ENCODE results near the gene PNMA8A.
"Not testable (repeated sequence)": the region's sequence is repeated elsewhere in the genome, so short reads cannot be mapped to it uniquely, and the experiment has no call there.

PNMA8A gene

GRCh38 chr19:46461537-46461936, 9.8 kb downstream of the PNMA8A start:
- no peak for DNase-seq

DNA sequence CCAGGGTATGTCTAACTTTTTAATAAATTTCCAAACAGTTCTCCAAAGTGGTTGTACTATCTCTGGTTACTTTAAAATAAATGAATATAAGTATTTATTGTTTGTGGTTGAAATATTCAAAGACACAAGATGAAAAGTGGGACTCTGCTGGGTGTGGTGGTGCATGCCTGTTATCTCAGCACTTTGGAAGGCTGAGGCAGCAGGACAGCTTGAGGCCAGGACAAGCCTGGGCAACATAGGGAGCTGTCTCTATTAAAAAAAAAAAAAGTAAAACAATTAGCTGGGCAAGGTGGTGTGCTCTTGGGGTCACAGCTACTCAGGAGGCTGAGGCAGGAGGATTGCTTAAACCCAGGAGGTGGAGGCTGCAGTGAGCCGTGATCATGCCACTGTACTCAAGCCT, 10.4 kb downstream of the PNMA8A start:
- DNase-seq: no peak

DNA sequence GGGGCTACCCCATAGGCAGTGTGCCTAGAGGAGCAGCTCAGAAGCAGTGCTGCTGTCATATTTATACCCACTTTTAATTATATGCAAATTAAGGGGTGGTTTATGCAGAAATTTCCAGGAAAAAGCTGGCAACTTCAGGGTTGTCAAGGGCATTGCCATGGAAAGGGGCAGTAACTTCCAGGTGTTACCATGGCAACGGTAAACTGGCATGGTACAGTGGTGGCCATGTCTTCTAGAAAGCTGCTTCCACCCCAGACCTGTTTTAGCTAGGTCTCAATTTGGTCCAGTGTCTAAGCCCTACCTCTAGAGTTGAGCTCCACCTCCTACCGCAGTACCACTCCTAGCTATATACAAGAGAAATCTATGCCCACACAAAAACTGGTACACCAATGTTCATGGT, 11.3 kb downstream of the PNMA8A start:
- DNase-seq: no peak

DNA sequence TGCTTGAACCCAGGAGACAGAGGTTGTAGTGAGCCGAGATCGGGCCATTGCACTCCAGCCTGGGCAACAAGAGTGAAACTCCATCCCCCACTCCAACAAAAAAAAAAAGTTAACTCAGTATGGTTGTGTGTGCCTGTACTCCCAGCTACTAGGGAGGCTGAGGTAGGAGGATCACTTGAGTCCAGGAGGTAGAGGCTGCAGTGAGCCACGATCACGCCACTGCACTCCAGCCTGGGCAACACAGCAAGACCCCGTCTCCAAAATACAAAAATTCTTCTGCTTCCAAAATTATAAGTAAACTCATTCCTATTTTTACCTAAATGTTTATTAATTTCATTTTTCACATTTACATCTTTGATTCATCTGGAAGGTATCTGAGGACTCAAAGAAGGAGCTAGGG, 14.4 kb downstream of the PNMA8A start:
- DNase-seq: no peak

DNA sequence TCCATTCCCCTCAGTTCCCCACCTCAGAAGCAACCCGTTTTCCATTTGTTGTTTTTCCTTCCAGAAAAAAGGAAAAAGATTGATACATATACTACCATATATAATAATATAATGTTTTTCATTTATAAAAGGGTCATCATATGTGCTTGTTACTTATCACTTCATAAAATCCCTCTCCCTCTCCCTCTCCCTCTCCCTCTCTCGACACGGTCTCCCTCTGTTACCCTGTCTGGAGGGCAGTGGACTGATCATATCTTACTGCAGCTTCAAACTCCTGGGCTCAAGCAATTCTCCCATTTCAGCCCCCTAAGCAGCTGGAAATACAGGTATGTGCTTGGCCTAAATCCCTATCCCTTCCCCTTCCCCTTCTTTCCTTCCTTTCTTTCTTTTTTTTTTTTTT, 17.1 kb downstream of the PNMA8A start:
- DNase-seq: no peak

DNA sequence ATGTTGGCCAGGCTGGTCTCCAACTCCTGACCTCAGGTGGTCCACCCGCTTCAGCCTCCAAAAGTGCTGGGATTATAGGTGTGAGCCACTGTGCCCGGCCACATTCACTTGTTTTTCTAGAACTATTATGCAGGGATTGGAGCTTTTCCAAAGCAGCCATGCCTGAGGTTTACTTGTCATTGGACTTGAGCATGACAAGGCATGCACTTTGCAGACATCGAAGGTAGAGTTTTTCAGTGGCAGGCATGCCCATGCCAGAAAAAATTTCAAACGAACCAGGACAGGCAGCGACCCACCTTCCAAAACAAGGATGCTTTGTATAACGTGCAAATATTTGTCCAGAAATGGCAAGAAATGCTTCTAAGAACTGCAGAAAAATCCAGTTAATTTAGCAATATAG, 17.7 kb downstream of the PNMA8A start:
- no peak for DNase-seq

- DNase-seq: no peak
These were observed 19.2 kb downstream of the PNMA8A start for GRCh38 chr19:46452186-46452585.

- no peak for DNase-seq
These were observed 20.0 kb downstream of the PNMA8A start for GRCh38 chr19:46451352-46451751.

DNA sequence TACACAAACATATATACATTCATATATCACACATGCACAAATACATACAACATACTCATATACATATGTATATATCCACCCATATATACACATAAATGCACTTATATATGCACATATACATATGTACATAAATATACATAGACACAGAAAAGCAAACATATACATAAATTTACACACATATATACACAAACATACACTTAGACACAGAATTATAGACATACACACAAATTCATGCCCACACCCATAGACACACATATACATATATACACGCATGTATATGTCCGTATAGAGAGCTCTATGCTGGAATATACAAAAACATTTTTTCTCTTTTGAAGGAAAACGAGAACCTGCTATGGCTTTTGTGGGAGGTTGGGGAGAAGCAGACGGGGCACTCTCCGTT, 20.6 kb downstream of the PNMA8A start:
- DNase-seq: no peak

DNA sequence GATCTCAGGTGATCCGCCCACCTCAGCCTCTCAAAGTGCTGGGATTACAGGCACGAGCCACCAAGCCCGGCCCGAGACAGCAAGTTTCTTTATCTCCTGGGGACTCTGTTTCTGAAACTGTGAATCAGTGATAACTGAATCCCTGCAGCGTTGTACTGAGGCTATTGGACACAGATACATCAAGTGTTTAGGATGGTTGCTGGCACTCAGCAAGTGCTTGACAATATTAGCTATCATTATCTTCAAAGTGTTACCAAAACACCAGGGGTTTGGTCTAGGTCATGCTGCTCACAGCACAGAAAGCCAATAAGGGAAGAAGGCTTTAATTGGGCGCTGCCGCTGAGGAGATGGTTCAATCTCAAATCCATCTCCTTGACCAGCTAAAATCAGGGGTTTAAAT, 22.1 kb downstream of the PNMA8A start:
- no peak for DNase-seq

- no peak for DNase-seq
These were observed 22.8 kb downstream of the PNMA8A start for GRCh38 chr19:46448601-46449000.

GRCh38 chr19:46447824-46448223, 23.5 kb downstream of the PNMA8A start:
- DNase-seq: no peak

- DNase-seq: no peak
These were observed 24.4 kb downstream of the PNMA8A start for GRCh38 chr19:46447006-46447405.

- no peak for DNase-seq
These were observed 25.3 kb downstream of the PNMA8A start for GRCh38 chr19:46446021-46446420.

GRCh38 chr19:46442808-46443450, 28.4 kb downstream of the PNMA8A start:
- DNase-seq: no peak

- DNase-seq: no peak
These were observed 29.5 kb downstream of the PNMA8A start for GRCh38 chr19:46441866-46442265.

DNA sequence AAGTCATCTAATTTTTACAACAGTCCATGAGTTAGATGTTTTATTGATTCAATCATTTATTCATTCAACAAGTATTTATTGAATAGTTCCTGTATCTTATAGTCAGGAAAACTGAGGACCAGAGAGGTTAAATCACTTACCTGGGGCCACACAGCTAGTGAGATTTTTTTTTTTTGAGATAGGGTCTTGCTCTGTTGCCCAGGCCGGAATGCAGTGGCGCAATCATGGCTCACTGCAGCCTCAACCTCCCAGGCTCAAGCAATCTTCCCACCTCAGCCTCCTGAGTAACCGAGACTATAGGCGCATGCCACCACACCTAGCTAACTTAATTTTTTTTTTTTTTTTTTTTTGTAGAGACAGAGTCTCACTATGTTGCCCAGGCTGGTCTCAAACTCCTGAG, 35.7 kb downstream of the PNMA8A start:
- DNase-seq: not testable (repeated sequence)

DNA sequence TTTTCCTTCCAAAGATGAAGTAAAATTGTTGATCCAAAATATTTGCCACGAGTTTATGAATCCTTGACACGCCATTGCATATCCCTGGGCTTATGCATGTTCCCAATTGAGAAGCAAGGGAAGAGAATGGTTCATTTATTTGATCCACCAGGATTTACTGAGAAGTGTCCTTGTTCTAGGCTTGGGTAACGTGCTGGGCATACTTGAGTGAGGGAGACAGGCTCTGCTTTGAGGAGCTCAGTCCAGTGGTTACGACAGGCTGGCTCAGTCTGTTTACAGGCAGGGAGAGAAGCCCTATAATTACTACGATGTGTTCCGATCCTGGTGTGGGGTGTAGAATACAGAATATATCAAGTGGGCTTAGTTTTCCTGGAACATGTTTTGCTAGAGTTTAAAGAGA, 36.4 kb downstream of the PNMA8A start:
- DNase-seq: no peak

DNA sequence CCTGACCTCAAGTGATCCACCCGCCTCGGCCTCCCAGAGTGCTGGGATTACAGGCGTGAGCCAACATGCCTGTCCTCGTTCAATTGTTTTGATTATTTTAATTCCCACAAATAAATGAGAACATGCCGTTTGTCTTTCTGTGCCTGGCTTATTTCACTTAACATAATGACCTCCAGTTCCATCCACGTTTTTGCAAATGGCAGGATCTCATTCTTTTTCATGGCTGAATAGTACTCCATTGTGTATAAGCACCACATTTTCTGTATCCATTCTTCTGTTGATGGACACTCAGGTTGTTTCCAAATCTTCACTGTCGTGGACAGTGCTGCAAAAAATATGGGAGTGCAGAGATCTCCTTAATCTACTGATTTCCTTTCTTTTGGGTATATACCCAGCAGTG, 37.9 kb downstream of the PNMA8A start:
- DNase-seq: not testable (repeated sequence)

GRCh38 chr19:46431824-46432223, 39.5 kb downstream of the PNMA8A start:
- DNase-seq: no peak

- no peak for DNase-seq
These were observed 41.4 kb downstream of the PNMA8A start for GRCh38 chr19:46429999-46430398.

DNA sequence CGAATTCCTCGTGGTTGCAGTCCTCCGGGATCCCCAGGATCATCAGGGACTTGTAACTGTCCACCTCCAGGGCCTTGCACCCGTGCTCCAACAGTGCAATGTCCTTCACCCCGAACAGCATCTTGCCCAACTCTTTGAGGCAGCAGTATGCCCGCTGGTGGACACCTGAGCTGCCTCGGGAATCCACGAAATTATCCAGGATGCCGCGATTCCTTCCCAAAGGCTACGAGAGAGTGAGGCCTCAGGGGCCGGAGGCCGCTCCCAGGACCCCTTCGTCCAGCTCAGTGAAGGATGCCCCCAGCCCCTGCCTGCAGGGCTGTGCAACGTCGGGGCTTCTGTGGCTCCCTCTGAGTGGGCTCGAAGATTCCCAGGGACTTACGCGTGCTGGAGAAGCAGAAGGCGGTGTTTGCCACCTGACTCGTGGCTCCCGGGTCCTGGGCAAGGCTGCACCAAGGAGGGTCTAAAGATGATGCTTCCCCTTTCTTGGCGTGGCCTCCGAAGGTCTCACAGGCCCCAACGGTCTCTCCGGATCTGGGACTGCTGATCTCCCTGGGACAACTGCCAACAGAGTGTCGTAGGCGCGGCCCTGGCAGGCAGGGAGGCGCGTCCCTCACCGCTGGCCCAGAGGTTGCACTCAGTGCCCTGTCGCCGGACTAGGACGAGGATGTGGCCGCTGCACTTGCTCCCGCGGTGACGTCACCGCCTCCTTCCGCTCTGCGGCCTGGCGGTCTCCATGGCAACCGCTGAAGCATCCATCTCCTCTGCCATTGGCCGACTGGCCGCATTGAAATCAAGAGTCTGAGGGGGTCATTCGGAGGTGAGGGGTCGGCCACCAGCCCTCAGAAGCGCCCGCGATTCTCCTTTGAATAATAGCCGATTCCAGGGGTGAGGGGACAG, 42.9 kb downstream of the PNMA8A start, which contains the start of gene PNMA8C:
Gene PNMA8C, minus strand, starts transcription at position 698 of the 897 bp plus-strand sequence. Its CDS starts 577 bp downstream, at position 121.
- peak; percentile 56 to 80 for DNase-seq

DNA sequence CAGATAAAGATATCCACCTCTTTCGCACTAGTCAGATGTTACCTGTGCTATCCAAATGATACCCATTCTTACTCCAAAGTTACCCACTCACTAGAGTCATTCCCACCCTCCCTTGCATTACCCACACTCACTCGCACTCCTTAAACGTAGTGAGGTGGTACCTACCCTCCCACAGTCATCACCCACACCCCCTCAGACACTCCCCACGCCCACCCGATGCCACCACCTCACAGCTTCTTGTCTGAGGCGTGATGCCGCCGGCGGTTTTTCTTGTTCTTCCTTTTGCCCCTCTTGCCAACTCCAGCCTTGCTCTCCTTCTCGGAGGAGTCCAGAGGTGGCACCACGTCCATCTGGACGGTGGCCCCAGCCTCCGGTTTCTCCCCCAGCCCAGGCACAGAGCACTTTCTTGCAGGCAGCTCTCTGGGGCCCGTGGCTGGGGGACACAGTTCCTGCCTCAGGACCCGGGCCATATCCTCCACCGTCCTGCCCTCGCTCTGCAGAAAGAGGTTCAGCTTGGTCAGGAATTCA, 43.8 kb downstream of the PNMA8A start:
- DNase-seq: no peak
